H1 (cell line): Measurements from ENCODE around the gene SEC14L6. TPM values are rescaled to one million over a fixed set of nuclear protein-coding genes. Genes with fewer than 3 reads are reported as not detected.

ENCODE experiments used
- CTCF ChIA-PET: fragments of 300-600 bp; sonication (Branson Sonifier 250); formaldehyde crosslinking; loops from one replicate; lab custom pipeline; 2021; ENCODE audit not compliant: partially characterized antibody; lab: Charles Lee
- POLR2A ChIA-PET: fragments of 300-600 bp; sonication (Branson Sonifier 250); formaldehyde crosslinking; loops from one replicate; lab custom pipeline; 2021; ENCODE audit warnings: inconsistent platforms; ENCODE audit not compliant: partially characterized antibody; lab: Charles Lee
- DNase-seq, 2 experiments: peaks; one replicate each; pipeline versions ENCODE4 v3.0.0 to v3.0.0-alpha.2; 2010 to 2022; ENCODE audit warnings: low spot score in 2 of 2, low read depth in 1 of 2, mixed read lengths in 1 of 2
- FAIRE-seq: peaks from 2 replicates; lab custom pipeline; 2011; peaks lifted over from hg19 to GRCh38; lab: Jason Lieb, UNC
- H2AFZ ChIP-seq: 2 replicates; pipeline ENCODE4 v1.8.1; 2012; ENCODE audit warnings: low read length, inconsistent platforms
- H2AK5ac ChIP-seq: 2 replicates; pipeline ENCODE4 v1.6.1; 2013; ENCODE audit warnings: low read depth, low read length
- H2BK120ac ChIP-seq: replicated peaks from 2 replicates; pipeline ENCODE3; 2013; ENCODE audit warnings: low read depth, low read length, inconsistent platforms
- H2BK12ac ChIP-seq: 2 replicates; pipeline ENCODE4 v1.6.1; 2013; ENCODE audit warnings: low read depth, low read length
- H2BK15ac ChIP-seq: 2 replicates; pipeline ENCODE4 v1.6.1; 2013; ENCODE audit warnings: low read length
- H2BK20ac ChIP-seq: 2 replicates; pipeline ENCODE4 v1.6.1; 2013; ENCODE audit warnings: low read length
- H2BK5ac ChIP-seq: 2 replicates; pipeline ENCODE4 v1.6.1; 2013; ENCODE audit warnings: low read depth, low read length
- H3K14ac ChIP-seq: 2 replicates; pipeline ENCODE4 v1.6.1; 2013; ENCODE audit warnings: inconsistent platforms; ENCODE audit not compliant: insufficient read length
- H3K18ac ChIP-seq: 2 replicates; pipeline ENCODE4 v1.6.1; 2013; ENCODE audit warnings: low read length; ENCODE audit errors: extremely low read depth
- H3K23ac ChIP-seq: 2 replicates; pipeline ENCODE4 v1.6.1; 2013; ENCODE audit warnings: inconsistent platforms; ENCODE audit not compliant: insufficient read length
- H3K23me2 ChIP-seq: 2 replicates; pipeline ENCODE4 v1.6.1; 2013; ENCODE audit warnings: low read depth, low read length
- H3K27ac ChIP-seq: 2 replicates; pipeline ENCODE4 v1.6.1; 2011; ENCODE audit warnings: low read depth, low read length, inconsistent platforms
- H3K27me3 ChIP-seq, 4 experiments: replicated peaks in 1 of 4; 1 replicate in 1 of 4; 2 replicates in 3 of 4; pipeline versions ENCODE4 v1.6.1 to v1.8.1; 2011 to 2013; ENCODE audit warnings: low read length in 3 of 4, mild to moderate bottlenecking in 3 of 4, inconsistent platforms in 2 of 4, mixed read lengths in 2 of 4, moderate library complexity in 1 of 4; ENCODE audit not compliant: control insufficient read depth in 3 of 4, insufficient read depth in 3 of 4; ENCODE audit errors: extremely low read depth in 1 of 4
- H3K36me3 ChIP-seq, 4 experiments: 2 replicates each; pipeline versions ENCODE4 v1.6.1 to v1.8.1; 2011 to 2013; ENCODE audit warnings: mild to moderate bottlenecking in 4 of 4, low read length in 3 of 4, moderate library complexity in 2 of 4, control low read depth in 1 of 4, inconsistent platforms in 1 of 4; ENCODE audit not compliant: insufficient read depth in 4 of 4, control insufficient read depth in 2 of 4
- H3K4ac ChIP-seq: replicated peaks from 2 replicates; pipeline ENCODE3; 2013; ENCODE audit warnings: low read length, low read depth, mixed read lengths, inconsistent platforms; ENCODE audit not compliant: insufficient read length
- H3K4me1 ChIP-seq, 4 experiments: replicated peaks in 1 of 4; 1 replicate in 1 of 4; 2 replicates in 3 of 4; pipeline versions ENCODE4 v1.6.1 to v1.8.1; 2011 to 2013; ENCODE audit warnings: low read length in 3 of 4, inconsistent platforms in 2 of 4, mixed read lengths in 1 of 4; ENCODE audit not compliant: insufficient read depth in 4 of 4, control insufficient read depth in 3 of 4
- H3K4me2 ChIP-seq, 2 experiments: 2 replicates each; pipeline versions ENCODE4 v1.6.1 to v1.8.1; 2011 to 2013; ENCODE audit warnings: low read depth in 2 of 2, low read length in 2 of 2, control low read depth in 1 of 2, inconsistent platforms in 1 of 2, mild to moderate bottlenecking in 1 of 2; ENCODE audit not compliant: insufficient read depth in 1 of 2
- H3K4me3 ChIP-seq, 4 experiments: fragments of 200-600, 300-600 bp in 1 of 4; sonication (generic), shearing (Covaris generic), sonication (Bioruptor Twin) in 1 of 4; 2 replicates each; pipeline versions ENCODE4 v1.5.1 to v1.8.1; 2011 to 2016; ENCODE audit warnings: low read length in 4 of 4, low read depth in 3 of 4, control low read depth in 2 of 4, inconsistent platforms in 2 of 4, mild to moderate bottlenecking in 2 of 4, mixed read lengths in 1 of 4, moderate library complexity in 1 of 4; ENCODE audit not compliant: insufficient read depth in 2 of 4; ENCODE audit errors: extremely low read depth in 1 of 4
- H3K56ac ChIP-seq: replicated peaks from 2 replicates; pipeline ENCODE3; 2013; ENCODE audit warnings: low read depth, mild to moderate bottlenecking, mixed read lengths, low read length, inconsistent platforms; ENCODE audit not compliant: insufficient read length
- H3K79me1 ChIP-seq: 2 replicates; pipeline ENCODE4 v1.6.1; 2013; ENCODE audit warnings: low read depth, low read length, control low read depth
- H3K79me2 ChIP-seq, 2 experiments: 2 replicates each; pipeline versions ENCODE4 v1.6.1 to v1.8.1; 2012 to 2013; ENCODE audit warnings: low read length in 2 of 2, mild to moderate bottlenecking in 2 of 2, inconsistent platforms in 1 of 2; ENCODE audit not compliant: insufficient read depth in 2 of 2, control insufficient read depth in 1 of 2
- H3K9ac ChIP-seq, 4 experiments: replicated peaks in 1 of 4; 1 replicate in 1 of 4; 2 replicates in 3 of 4; pipeline versions ENCODE4 v1.6.1 to v1.8.1; 2011 to 2013; ENCODE audit warnings: low read depth in 3 of 4, low read length in 3 of 4, control low read depth in 2 of 4, mild to moderate bottlenecking in 2 of 4, moderate library complexity in 2 of 4, inconsistent platforms in 1 of 4; ENCODE audit errors: extremely low read depth in 1 of 4
- H3K9me3 ChIP-seq, 2 experiments: 2 replicates each; pipeline versions ENCODE4 v1.6.1 to v1.8.1; 2012 to 2013; ENCODE audit warnings: mild to moderate bottlenecking in 2 of 2, moderate library complexity in 2 of 2, control low read depth in 1 of 2, inconsistent platforms in 1 of 2, low read depth in 1 of 2, low read length in 1 of 2, mixed read lengths in 1 of 2; ENCODE audit not compliant: insufficient read depth in 2 of 2
- H4K20me1 ChIP-seq, 2 experiments: replicated peaks in 1 of 2; 2 replicates each; pipeline versions ENCODE3 to v1.8.1; 2011 to 2013; ENCODE audit warnings: inconsistent platforms in 2 of 2, low read length in 2 of 2, mild to moderate bottlenecking in 1 of 2; ENCODE audit not compliant: insufficient read depth in 2 of 2, control insufficient read depth in 1 of 2
- H4K5ac ChIP-seq: 2 replicates; pipeline ENCODE4 v1.6.1; 2013; ENCODE audit warnings: low read length, low read depth, mixed read lengths, inconsistent platforms; ENCODE audit not compliant: insufficient read length
- H4K8ac ChIP-seq: 2 replicates; pipeline ENCODE4 v1.8.0; 2013; ENCODE audit warnings: mild to moderate bottlenecking, moderate library complexity, low read length, inconsistent platforms; ENCODE audit not compliant: insufficient read depth; ENCODE audit errors: extremely low read depth
- H4K91ac ChIP-seq: replicated peaks from 2 replicates; pipeline ENCODE3; 2013; ENCODE audit warnings: low read length, mixed read lengths, inconsistent platforms; ENCODE audit not compliant: insufficient read length
- BACH1 ChIP-seq: IDR thresholded peaks from 2 replicates; pipeline ENCODE4 v1.6.1; 2012; ENCODE audit warnings: low read length, improper control_type of control experiment
- CBX5 ChIP-seq: fragments of 300-800, 300-1000 bp; sonication (generic); IDR thresholded peaks from 2 replicates; pipeline ENCODE4 v1.7.1; 2016; ENCODE audit warnings: antibody characterized with exemption, low read length, low read depth
- CEBPB ChIP-seq: IDR thresholded peaks from 2 replicates; pipeline ENCODE4 v1.6.1; 2012; ENCODE audit warnings: low read depth, low read length
- CTBP2 ChIP-seq: IDR thresholded peaks from 2 replicates; pipeline ENCODE4 v1.7.0; 2011; ENCODE audit warnings: borderline replicate concordance, mild to moderate bottlenecking, moderate library complexity, mixed read lengths, low read length; ENCODE audit not compliant: insufficient read depth, insufficient read length
- FOSL1 ChIP-seq: IDR thresholded peaks from 2 replicates; pipeline ENCODE4 v1.6.1; 2011; ENCODE audit warnings: mild to moderate bottlenecking, low read depth, low read length, moderate library complexity; ENCODE audit not compliant: insufficient read depth
- GTF2F1 ChIP-seq: IDR thresholded peaks from 2 replicates; pipeline ENCODE4 v1.6.1; 2012; ENCODE audit warnings: low read depth, low read length, improper control_type of control experiment, borderline replicate concordance
- KDM4A ChIP-seq: IDR thresholded peaks from one replicate; pipeline ENCODE4 v1.7.1; 2012; ENCODE audit warnings: low read depth, mild to moderate bottlenecking, moderate library complexity, low read length, inconsistent platforms; ENCODE audit not compliant: severe bottlenecking
- MAX ChIP-seq: IDR thresholded peaks from 2 replicates; pipeline ENCODE4 v1.6.1; 2012; ENCODE audit warnings: inconsistent platforms
- PHF8 ChIP-seq: fragments of 200-600 bp; sonication (generic); conservative IDR thresholded peaks from 2 replicates; pipeline ENCODE4 v1.7.1; 2012; ENCODE audit warnings: low read depth, mild to moderate bottlenecking, inconsistent platforms, low read length, moderate library complexity
- SAP30 ChIP-seq: fragments of 300-600 bp; sonication (generic); IDR thresholded peaks from 2 replicates; pipeline ENCODE4 v1.7.1; 2012; ENCODE audit warnings: low read length, moderate library complexity, mild to moderate bottlenecking, inconsistent platforms; ENCODE audit not compliant: insufficient read depth, insufficient replicate concordance
- SIN3A ChIP-seq, 2 experiments: IDR thresholded peaks in 1 of 2; conservative IDR thresholded peaks in 1 of 2; 2 replicates each; pipeline ENCODE4 v1.6.1; 2011 to 2012; ENCODE audit warnings: low read length in 2 of 2, improper control_type of control experiment in 1 of 2, low read depth in 1 of 2, mild to moderate bottlenecking in 1 of 2
- SP2 ChIP-seq: IDR thresholded peaks from 2 replicates; pipeline ENCODE4 v1.6.1; 2012; ENCODE audit warnings: mild to moderate bottlenecking, low read length, inconsistent platforms
- YY1 ChIP-seq: IDR thresholded peaks from 2 replicates; pipeline ENCODE4 v1.6.1; 2011; ENCODE audit warnings: low read depth, mild to moderate bottlenecking, low read length
- WGBS, 2 experiments: shearing (Covaris generic) in 1 of 2; methylation state at CpG; one replicate each; pipeline versions ENCODE4 v1.1.6 to v1.1.7; 2013 to 2015; ENCODE audit warnings: low lambda C conversion rate in 2 of 2, mixed read lengths in 2 of 2, inconsistent platforms in 1 of 2, low coverage in 1 of 2, missing lambda C conversion rate in 1 of 2; ENCODE audit not compliant: insufficient replicate concordance in 2 of 2, insufficient coverage in 1 of 2, insufficient read length in 1 of 2; ENCODE audit errors: extremely low coverage in 1 of 2, missing lambda C conversion rate in 1 of 2; 5-methylcytosine and 5-hydroxymethylcytosine counted together
- polyA plus RNA-seq, 7 experiments: library from polyadenylated mRNA; depleted of rRNA in 3 of 7; stranded (reverse) in 5 of 7; unstranded in 2 of 7; fragments of >200 nt in 5 of 7; fragments of 200-250 nt in 2 of 7; gene quantifications; 1 replicate in 5 of 7; 2 replicates in 1 of 7; 4 replicates in 1 of 7; pipeline versions ENCODE4 v1.2.1 to v1.2.3, GENCODE V29; 2011 to 2013; ENCODE audit warnings: missing spikeins in 2 of 7, mixed read lengths in 2 of 7
- total RNA-seq: library from RNA; stranded (reverse); fragmentation: NEBNext Ultra II Directional; extraction: Animal tissue kit (Norgen Biotek cat#: 25700); gene quantifications from 2 replicates; pipeline ENCODE4 v1.2.1, GENCODE V29; 2021

Gene SEC14L6
- total and polyA plus RNA-seq, 2 of the 8 experiments (the other 6 are each of a cell fraction or from before 2014, with no cell fraction given): 0.63 to 2.1 TPM

GRCh38 chr22:30506507-30506968 lies 40.0 kb downstream of the SEC14L6 start:
- DNase-seq: no peak
- H2BK15ac ChIP-seq: no peak overlapping the region
- H4K91ac ChIP-seq: no peak overlapping the region
- H2AFZ ChIP-seq: no peak overlapping the region
- FAIRE-seq: no peak
- H3K27me3 ChIP-seq: peaks cover 0 to 4% (median 0%) of the 10 kb centered on the region in 4 experiments; a peak in 2 of 7 replicates
- H3K23me2 ChIP-seq: peaks cover 5% of the 10 kb centered on the region; the same call in 1 of the 2 replicates
- no peak overlapping the region; the same call in 1 of the 2 replicates for H4K8ac ChIP-seq
- no peak overlapping the region for H3K27ac ChIP-seq
- H3K4ac ChIP-seq: no peak overlapping the region
- peaks cover 0 to 4% (median 2%) of the 10 kb centered on the region in 4 experiments; a peak in 2 of 7 replicates for H3K4me1 ChIP-seq
- no peak overlapping the region for H2BK120ac ChIP-seq
- no peak overlapping the region for H3K23ac ChIP-seq
- H3K9me3 ChIP-seq: no peaks in the 10 kb centered on the region
- no peaks in the 10 kb centered on the region for H3K79me2 ChIP-seq
- no peaks in the 10 kb centered on the region for H3K36me3 ChIP-seq
- H3K9ac ChIP-seq: no peak overlapping the region
- H3K14ac ChIP-seq: no peak overlapping the region
- H3K4me2 ChIP-seq: no peak overlapping the region
- ChIA-PET POLR2A (interaction anchor here (0.9 kb wide), 1 partner anchor 31 kb away, joined by 3 read pairs; no protein-coding TSS in a partner anchor), CTCF (interaction anchor here (1.6 kb wide), 2 partner anchors 9 to 15 kb away, joined by 4 read pairs; no protein-coding TSS in a partner anchor)
- no peaks in the 10 kb centered on the region for H4K20me1 ChIP-seq
- no peak overlapping the region for H2BK20ac ChIP-seq
- no peak overlapping the region for H3K56ac ChIP-seq
- H4K5ac ChIP-seq: no peak overlapping the region
- 86% methylated on average over 8 of the region's 8 CpGs; no CpG with 5 or more reads in 1 of the 2 experiments for WGBS, 2 experiments
- no peak overlapping the region for H3K4me3 ChIP-seq
- H3K79me1 ChIP-seq: no peaks in the 10 kb centered on the region
- no peak overlapping the region for H2BK5ac ChIP-seq
- H2BK12ac ChIP-seq: no peak overlapping the region
- H3K18ac ChIP-seq: no peak overlapping the region
- no peak overlapping the region for H2AK5ac ChIP-seq
- TF ChIP-seq SIN3A (conservative IDR thresholded peaks at IDR 0.05 in 1 of 2, IDR thresholded peaks at IDR 0.05 in 1 of 2; ENCODE audit: low read depth in 1 of 2, low read length in 2 of 2) (no peak), SP2 (no peak), BACH1 (no peak), PHF8 (no peak), CTBP2 (no peak), GTF2F1 (no peak), KDM4A (no peak), SAP30 (no peak), CBX5 (no peak), YY1 (no peak), CEBPB (no peak), MAX (no peak), FOSL1 (no peak)
